Subcutaneous adipose tissue (tissue), 4 donors: ENCODE measurements around the gene HIPK2. TPM values are rescaled to one million over a fixed set of nuclear protein-coding genes. Genes with fewer than 3 reads are reported as not detected.

Experiments
- CTCF ChIP-seq: fragments of 450-650 bp; IDR thresholded peaks from one replicate; pipeline ENCODE4 v1.5.1; 2016; ENCODE audit warnings: low read depth, mild to moderate bottlenecking, control low read depth, antibody characterized with exemption, moderate library complexity
- total RNA-seq, 4 donors: library from RNA; depleted of rRNA; stranded (reverse); fragments of >200 nt; gene quantifications; one replicate each; pipeline ENCODE4 v1.1.0, GENCODE V29; 2016

The HIPK2 gene
- total RNA-seq, 4 donors from 2014 or later, result 30.4 to 89.8 (median 60.9) TPM

- TF ChIP-seq CTCF, result no peak
Observed at GRCh38 chr7:139817249-139817648, 39.5 kb upstream of the HIPK2 start.

DNA sequence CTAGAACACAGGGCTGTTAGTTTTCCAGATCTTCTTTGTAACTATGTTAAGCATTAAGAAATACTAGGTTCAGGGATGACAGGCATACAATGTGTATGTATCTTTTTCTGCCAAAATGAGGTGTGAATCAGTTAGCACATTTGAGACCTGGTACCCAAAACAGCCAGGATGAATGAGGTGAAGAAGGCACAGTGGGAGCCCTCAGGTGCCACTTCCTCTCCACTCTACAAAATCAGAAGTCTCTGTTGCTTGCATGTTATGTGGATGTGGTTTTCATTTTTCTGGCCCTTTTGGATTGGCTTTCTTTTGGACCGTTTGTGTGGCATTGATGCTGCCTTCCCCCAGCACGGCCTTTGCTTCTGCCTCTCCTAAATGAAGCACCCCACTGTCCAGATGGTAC, 35.9 kb upstream of the HIPK2 start:
- no peak for TF ChIP-seq CTCF

DNA sequence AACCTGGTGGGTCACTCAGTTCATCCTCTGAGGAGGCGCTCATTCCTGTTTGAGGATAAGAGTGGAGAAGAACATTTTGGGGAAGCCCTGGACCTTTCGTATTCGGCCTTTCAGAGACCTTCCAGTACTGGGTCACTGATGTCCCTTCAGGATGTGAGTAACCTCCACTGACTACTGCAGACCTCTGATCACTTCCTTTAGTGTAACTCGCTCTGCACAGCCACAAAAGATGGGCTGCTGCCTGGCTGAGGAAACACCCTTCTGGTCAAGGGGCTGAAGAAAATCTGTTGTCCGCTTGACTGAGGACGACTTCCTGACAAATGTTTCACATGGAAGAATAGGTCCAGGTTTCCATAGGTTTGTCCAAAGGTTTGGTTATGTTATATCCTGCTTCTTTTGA, 35.4 kb upstream of the HIPK2 start:
- no peak for TF ChIP-seq CTCF

GRCh38 chr7:139811066-139811465, 33.3 kb upstream of the HIPK2 start:
- TF ChIP-seq CTCF, result no peak

DNA sequence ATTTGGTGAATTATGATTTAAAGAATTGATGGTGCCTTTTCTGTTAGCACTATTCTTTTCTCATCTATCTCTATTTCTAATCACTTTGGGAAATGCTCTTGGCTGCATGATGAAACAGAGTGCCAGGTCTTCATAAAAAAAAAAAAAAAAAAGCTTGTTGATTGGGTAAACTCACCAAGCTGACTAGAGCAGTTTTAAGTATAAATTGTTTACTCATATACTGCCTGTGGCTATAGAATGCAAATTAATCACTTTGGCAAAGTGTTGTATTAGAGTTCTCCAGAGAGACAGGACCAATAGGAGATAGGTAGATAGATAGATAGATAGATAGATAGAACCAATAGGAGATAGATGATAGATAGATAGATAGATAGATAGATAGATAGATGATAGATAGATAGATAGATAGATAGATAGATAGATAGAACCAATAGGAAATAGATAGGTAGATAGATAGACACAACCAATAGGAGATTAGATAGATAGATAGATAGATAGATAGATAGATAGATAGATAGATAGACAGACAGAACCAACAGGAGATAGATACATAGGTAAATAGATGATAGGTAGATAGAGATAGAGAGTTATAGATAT, 31.1 kb upstream of the HIPK2 start:
- no peak for TF ChIP-seq CTCF

- TF ChIP-seq CTCF, result no peak
Observed at GRCh38 chr7:139808427-139808826, 30.6 kb upstream of the HIPK2 start.

GRCh38 chr7:139807009-139807408, 29.2 kb upstream of the HIPK2 start:
- TF ChIP-seq CTCF, result no peak

- no peak for TF ChIP-seq CTCF
Observed at GRCh38 chr7:139804571-139804970, 26.8 kb upstream of the HIPK2 start.
